ENCODE measurements around the gene PKP4.

Gene PKP4

GRCh38 chr2:158519481-158519880 is 62.7 kb downstream of the PKP4 start:
- H3K27me3 ChIP-seq (ENCODE audit: control insufficient read depth, insufficient read depth, low read length): no peaks in the 10 kb centered on the region
- H3K4me1 ChIP-seq (ENCODE audit: control insufficient read depth, low read depth, low read length): no peaks in the 10 kb centered on the region
- H3K9me3 ChIP-seq (ENCODE audit: control insufficient read depth, low read depth, low read length): no peaks in the 10 kb centered on the region
- no peak overlapping the region for H3K4me3 ChIP-seq (ENCODE audit: low read length)
- no peak overlapping the region for H3K9ac ChIP-seq (ENCODE audit: low read length)
- no peaks in the 10 kb centered on the region for H3K36me3 ChIP-seq (ENCODE audit: control insufficient read depth, low read depth, low read length)
- no peak overlapping the region for H3K27ac ChIP-seq (ENCODE audit: low read length)

- peaks cover 6% of the 10 kb centered on the region for H3K4me1 ChIP-seq (ENCODE audit: control insufficient read depth, low read depth, low read length)
- no peak overlapping the region for H3K4me3 ChIP-seq (ENCODE audit: low read length)
- H3K9me3 ChIP-seq (ENCODE audit: control insufficient read depth, low read depth, low read length): no peaks in the 10 kb centered on the region
- H3K9ac ChIP-seq (ENCODE audit: low read length): no peak overlapping the region
- H3K27ac ChIP-seq (ENCODE audit: low read length): no peak overlapping the region
- no peaks in the 10 kb centered on the region for H3K27me3 ChIP-seq (ENCODE audit: control insufficient read depth, insufficient read depth, low read length)
- peaks cover 4% of the 10 kb centered on the region for H3K36me3 ChIP-seq (ENCODE audit: control insufficient read depth, low read depth, low read length)
Measured at GRCh38 chr2:158529379-158530259, 72.9 kb downstream of the PKP4 start.

DNA sequence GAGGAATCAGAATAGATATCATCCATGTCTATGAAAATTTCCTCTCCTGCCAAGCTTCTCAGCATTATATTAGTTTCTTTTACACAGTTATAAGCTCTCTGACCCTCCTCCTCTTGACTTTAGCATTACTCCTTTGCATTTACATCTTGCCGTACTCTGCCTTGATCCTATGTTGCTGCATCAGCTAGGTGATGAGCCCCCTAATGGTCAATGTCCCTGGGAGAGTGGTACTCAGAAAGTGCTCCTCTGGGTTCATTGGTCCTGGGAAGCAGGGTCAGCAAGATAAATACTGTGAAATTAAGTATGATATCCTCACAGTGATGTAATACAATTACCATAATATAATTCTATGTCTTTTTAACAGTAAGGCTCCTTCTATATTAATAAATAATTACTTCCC is 74.1 kb downstream of the PKP4 start:
- Histone ChIP-seq H3K9ac (ENCODE audit: low read length) (no peak overlapping the region), H3K27me3 (ENCODE audit: control insufficient read depth, insufficient read depth, low read length) (no peaks in the 10 kb centered on the region), H3K36me3 (ENCODE audit: control insufficient read depth, low read depth, low read length) (peaks cover 4% of the 10 kb centered on the region), H3K4me3 (ENCODE audit: low read length) (no peak overlapping the region), H3K9me3 (ENCODE audit: control insufficient read depth, low read depth, low read length) (no peaks in the 10 kb centered on the region), H3K4me1 (ENCODE audit: control insufficient read depth, low read depth, low read length) (peaks cover 6% of the 10 kb centered on the region), H3K27ac (ENCODE audit: low read length) (no peak overlapping the region)

- no peak overlapping the region for H3K27ac ChIP-seq (ENCODE audit: low read length)
- no peaks in the 10 kb centered on the region for H3K27me3 ChIP-seq (ENCODE audit: control insufficient read depth, insufficient read depth, low read length)
- peaks cover 4% of the 10 kb centered on the region for H3K36me3 ChIP-seq (ENCODE audit: control insufficient read depth, low read depth, low read length)
- H3K9ac ChIP-seq (ENCODE audit: low read length): no peak overlapping the region
- no peaks in the 10 kb centered on the region for H3K9me3 ChIP-seq (ENCODE audit: control insufficient read depth, low read depth, low read length)
- peaks cover 6% of the 10 kb centered on the region for H3K4me1 ChIP-seq (ENCODE audit: control insufficient read depth, low read depth, low read length)
- H3K4me3 ChIP-seq (ENCODE audit: low read length): no peak overlapping the region
Measured at GRCh38 chr2:158533009-158533408, 76.3 kb downstream of the PKP4 start.

DNA sequence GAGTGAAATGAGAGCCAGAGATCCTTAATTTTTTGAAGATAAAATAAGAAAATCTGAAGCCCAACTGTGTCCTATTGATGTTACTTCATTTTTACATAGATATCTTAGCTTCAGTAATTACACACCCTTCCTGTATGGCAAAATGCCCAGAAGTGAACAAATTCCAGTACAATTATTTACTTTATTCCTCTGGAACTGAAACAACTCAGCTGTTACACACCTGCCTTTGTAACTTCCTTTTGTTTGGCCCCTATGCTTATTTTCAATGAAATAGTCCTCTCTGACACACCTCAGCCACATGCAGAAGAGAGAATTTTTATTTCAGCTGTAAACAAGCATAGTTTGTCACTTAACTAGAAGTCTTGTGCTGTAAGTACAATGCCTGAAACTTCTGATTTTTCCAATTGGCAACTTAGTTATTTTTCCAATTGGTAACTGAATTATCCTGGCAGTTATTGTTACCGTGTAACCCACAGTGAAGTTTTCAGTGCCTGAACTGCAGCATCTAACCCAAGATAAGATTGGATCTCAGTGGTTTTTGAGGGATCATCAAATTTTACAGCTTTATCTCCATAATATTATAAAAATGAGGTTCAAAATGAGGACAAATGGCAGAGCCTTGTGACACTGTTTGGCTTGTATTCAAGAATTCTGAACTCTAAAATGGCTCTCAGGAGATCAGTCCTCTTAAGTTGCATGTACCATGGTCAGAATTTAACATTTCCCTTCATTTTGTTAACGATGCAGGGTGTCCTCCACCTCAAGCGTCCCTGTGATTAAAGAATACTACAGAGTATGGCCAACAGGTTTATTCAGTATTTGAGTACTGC is 82.6 kb downstream of the PKP4 start:
- Histone ChIP-seq H3K36me3 (ENCODE audit: control insufficient read depth, low read depth, low read length) (no peaks in the 10 kb centered on the region), H3K4me3 (ENCODE audit: low read length) (no peak overlapping the region), H3K27me3 (ENCODE audit: control insufficient read depth, insufficient read depth, low read length) (no peaks in the 10 kb centered on the region), H3K9me3 (ENCODE audit: control insufficient read depth, low read depth, low read length) (no peaks in the 10 kb centered on the region), H3K27ac (ENCODE audit: low read length) (no peak overlapping the region), H3K9ac (ENCODE audit: low read length) (no peak overlapping the region), H3K4me1 (ENCODE audit: control insufficient read depth, low read depth, low read length) (peaks cover under 1% of the 10 kb centered on the region)

DNA sequence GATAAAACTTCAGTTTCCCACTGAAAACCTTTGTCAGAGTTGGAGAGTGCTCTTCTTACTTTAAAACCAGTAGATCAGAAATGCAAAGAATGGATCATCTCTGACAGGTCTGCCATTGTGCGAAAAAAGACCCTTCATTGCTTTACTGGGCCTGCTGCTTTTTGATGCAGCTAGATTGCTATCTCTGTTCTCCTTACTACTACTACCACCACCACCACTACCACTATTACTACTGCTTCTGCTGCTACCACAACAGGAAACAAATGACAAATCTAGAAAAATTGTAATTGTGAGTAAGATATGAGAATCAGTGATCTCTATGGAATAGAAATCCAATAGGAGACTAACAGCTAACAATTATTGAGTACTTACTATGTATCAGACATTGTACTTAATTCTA is 85.8 kb downstream of the PKP4 start:
- H3K36me3 ChIP-seq (ENCODE audit: control insufficient read depth, low read depth, low read length): peaks cover 5% of the 10 kb centered on the region
- H3K9me3 ChIP-seq (ENCODE audit: control insufficient read depth, low read depth, low read length): no peaks in the 10 kb centered on the region
- H3K27me3 ChIP-seq (ENCODE audit: control insufficient read depth, insufficient read depth, low read length): no peaks in the 10 kb centered on the region
- H3K4me1 ChIP-seq (ENCODE audit: control insufficient read depth, low read depth, low read length): peaks cover 6% of the 10 kb centered on the region
- no peak overlapping the region for H3K27ac ChIP-seq (ENCODE audit: low read length)
- H3K9ac ChIP-seq (ENCODE audit: low read length): no peak overlapping the region
- no peak overlapping the region for H3K4me3 ChIP-seq (ENCODE audit: low read length)

- Histone ChIP-seq H3K9ac (ENCODE audit: low read length) (no peak overlapping the region), H3K9me3 (ENCODE audit: control insufficient read depth, low read depth, low read length) (no peaks in the 10 kb centered on the region)
Measured at GRCh38 chr2:158543957-158544356, 87.2 kb downstream of the PKP4 start.

DNA sequence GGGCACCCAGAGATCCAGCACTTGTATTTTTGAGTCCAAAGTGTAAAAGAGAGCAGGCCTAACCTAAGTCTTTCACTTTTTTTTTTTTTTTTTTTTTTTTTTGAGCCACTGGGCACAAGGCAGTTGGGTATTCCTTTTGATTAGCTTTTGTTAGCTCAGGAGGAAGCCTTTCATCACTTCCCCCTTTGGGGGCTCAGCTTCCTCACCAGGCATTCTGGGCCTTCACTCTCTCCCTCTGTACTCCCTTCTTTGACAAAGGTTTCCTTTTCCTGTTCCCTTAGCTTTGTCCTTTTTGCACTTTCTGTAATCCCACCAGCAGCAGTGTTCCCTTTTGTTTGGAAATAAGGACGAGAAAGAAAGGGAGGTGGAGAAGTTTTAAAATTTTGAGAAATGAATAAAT is 88.2 kb downstream of the PKP4 start:
- H3K27me3 ChIP-seq (ENCODE audit: control insufficient read depth, insufficient read depth, low read length): no peaks in the 10 kb centered on the region
- no peak overlapping the region for H3K27ac ChIP-seq (ENCODE audit: low read length)
- no peak overlapping the region for H3K9ac ChIP-seq (ENCODE audit: low read length)
- H3K9me3 ChIP-seq (ENCODE audit: control insufficient read depth, low read depth, low read length): no peaks in the 10 kb centered on the region
- no peak overlapping the region for H3K4me3 ChIP-seq (ENCODE audit: low read length)
- peaks cover 5% of the 10 kb centered on the region for H3K36me3 ChIP-seq (ENCODE audit: control insufficient read depth, low read depth, low read length)
- H3K4me1 ChIP-seq (ENCODE audit: control insufficient read depth, low read depth, low read length): peaks cover 6% of the 10 kb centered on the region

More at GRCh38 chr2:158543957-158544356, 87.2 kb downstream of the PKP4 start:
- H3K27ac ChIP-seq (ENCODE audit: low read length): no peak overlapping the region
- H3K27me3 ChIP-seq (ENCODE audit: control insufficient read depth, insufficient read depth, low read length): no peaks in the 10 kb centered on the region
- H3K36me3 ChIP-seq (ENCODE audit: control insufficient read depth, low read depth, low read length): peaks cover 5% of the 10 kb centered on the region
- peaks cover 6% of the 10 kb centered on the region for H3K4me1 ChIP-seq (ENCODE audit: control insufficient read depth, low read depth, low read length)
- no peak overlapping the region for H3K4me3 ChIP-seq (ENCODE audit: low read length)

DNA sequence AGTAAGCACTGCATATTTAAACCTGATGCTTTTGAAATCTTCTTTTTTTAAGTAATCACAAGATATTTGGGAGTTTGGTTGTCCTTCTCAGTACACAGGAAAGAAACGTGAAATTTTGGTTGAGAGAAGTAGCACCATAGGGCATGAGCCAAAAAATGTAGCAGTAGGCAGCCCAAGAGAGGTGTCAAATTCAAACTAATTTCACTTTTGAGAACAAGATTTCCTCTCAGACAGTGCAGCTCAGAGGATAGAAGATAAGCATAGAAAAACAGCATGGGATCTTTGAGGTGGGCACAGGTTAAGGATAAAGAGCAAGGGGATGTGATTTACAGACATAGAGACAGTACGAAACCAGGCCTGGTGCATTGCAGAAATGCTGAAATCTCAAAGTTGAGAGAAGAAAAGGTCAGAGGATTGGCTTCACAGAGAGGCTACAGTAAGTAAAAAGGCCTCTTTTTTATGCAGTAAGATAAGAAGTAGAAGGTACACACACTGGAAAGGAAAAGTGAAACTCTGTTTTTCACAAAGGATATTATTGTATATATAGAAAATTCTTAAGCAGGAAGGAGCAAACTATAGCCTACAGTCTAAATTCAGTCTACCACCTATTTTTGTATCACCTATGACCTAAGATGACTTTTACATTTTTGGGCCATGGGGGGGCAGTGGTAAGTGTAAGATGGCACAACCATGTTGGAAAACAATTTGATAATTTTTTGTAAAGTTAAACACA is 89.8 kb downstream of the PKP4 start:
- peaks cover 5% of the 10 kb centered on the region for H3K36me3 ChIP-seq (ENCODE audit: control insufficient read depth, low read depth, low read length)
- H3K27ac ChIP-seq (ENCODE audit: low read length): no peak overlapping the region
- H3K4me3 ChIP-seq (ENCODE audit: low read length): no peak overlapping the region
- no peaks in the 10 kb centered on the region for H3K27me3 ChIP-seq (ENCODE audit: control insufficient read depth, insufficient read depth, low read length)
- H3K9ac ChIP-seq (ENCODE audit: low read length): no peak overlapping the region
- peaks cover 6% of the 10 kb centered on the region for H3K4me1 ChIP-seq (ENCODE audit: control insufficient read depth, low read depth, low read length)
- no peaks in the 10 kb centered on the region for H3K9me3 ChIP-seq (ENCODE audit: control insufficient read depth, low read depth, low read length)

DNA sequence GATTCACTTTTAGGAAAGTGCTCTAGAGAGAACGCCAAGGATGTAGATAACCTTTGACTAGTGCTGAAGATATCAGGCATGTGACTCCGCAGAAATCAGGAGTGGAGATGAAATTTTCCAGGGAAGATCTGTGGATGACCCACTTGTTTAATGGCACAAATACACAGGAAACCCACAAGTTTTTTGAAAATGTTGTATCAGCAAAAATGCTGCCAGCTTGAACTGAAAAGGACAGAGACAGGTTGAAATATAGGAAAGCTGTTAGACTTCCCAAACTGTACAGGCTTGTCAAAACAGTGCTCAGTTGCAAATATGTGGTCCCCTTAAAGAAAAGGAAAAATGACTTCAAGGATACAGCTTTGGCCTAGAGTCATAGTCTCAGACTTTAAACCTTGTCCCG is 96.5 kb downstream of the PKP4 start:
- Histone ChIP-seq H3K27ac (ENCODE audit: low read length) (no peak overlapping the region), H3K27me3 (ENCODE audit: control insufficient read depth, insufficient read depth, low read length) (no peaks in the 10 kb centered on the region), H3K9ac (ENCODE audit: low read length) (no peak overlapping the region), H3K9me3 (ENCODE audit: control insufficient read depth, low read depth, low read length) (no peaks in the 10 kb centered on the region), H3K36me3 (ENCODE audit: control insufficient read depth, low read depth, low read length) (no peaks in the 10 kb centered on the region), H3K4me3 (ENCODE audit: low read length) (no peak overlapping the region), H3K4me1 (ENCODE audit: control insufficient read depth, low read depth, low read length) (no peaks in the 10 kb centered on the region)

DNA sequence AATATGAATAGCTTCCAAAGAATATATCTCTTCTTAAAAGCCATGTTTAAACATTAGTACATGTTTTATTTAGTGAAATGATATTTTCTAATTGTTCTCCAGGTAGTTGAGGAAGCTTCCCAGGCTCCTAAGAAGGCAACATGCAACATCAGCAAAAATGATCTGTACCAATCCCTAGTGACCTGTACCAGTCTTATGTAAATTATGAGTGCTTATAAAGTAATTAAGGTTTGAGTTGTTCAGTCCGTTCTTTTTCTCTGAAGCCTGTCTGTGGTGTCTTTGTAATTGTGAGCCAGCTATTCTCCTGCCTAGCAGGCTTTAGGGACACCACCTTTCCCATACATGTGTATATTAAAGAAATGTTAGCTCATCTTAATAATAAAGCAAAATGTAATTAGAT is 98.2 kb downstream of the PKP4 start:
- Histone ChIP-seq H3K4me3 (ENCODE audit: low read length) (no peak overlapping the region), H3K9ac (ENCODE audit: low read length) (no peak overlapping the region), H3K27ac (ENCODE audit: low read length) (no peak overlapping the region), H3K36me3 (ENCODE audit: control insufficient read depth, low read depth, low read length) (no peaks in the 10 kb centered on the region), H3K4me1 (ENCODE audit: control insufficient read depth, low read depth, low read length) (no peaks in the 10 kb centered on the region), H3K9me3 (ENCODE audit: control insufficient read depth, low read depth, low read length) (no peaks in the 10 kb centered on the region), H3K27me3 (ENCODE audit: control insufficient read depth, insufficient read depth, low read length) (no peaks in the 10 kb centered on the region)
